Smooth muscle cell (in vitro differentiated cells): ENCODE data around the gene PLET1. TPM values are rescaled to one million over a fixed set of nuclear protein-coding genes. Genes with fewer than 3 reads are reported as not detected.
"Not testable (repeated sequence)": the region's sequence is repeated elsewhere in the genome, so short reads cannot be mapped to it uniquely, and the experiment has no call there.

Experiments
- DNase-seq: peaks from one replicate; lab custom pipeline; 2025; ENCODE audit not compliant: unreplicated experiment; lab: John Stamatoyannopoulos, UW
- H2AFZ ChIP-seq: fragments of 200-600 bp; sonication (generic); 2 replicates; pipeline ENCODE4 v1.6.0; 2016; ENCODE audit warnings: antibody characterized with exemption, low read depth, mild to moderate bottlenecking
- H3F3A ChIP-seq: fragments of 200-600 bp; sonication (generic); 2 replicates; pipeline ENCODE4 v1.6.0; 2017; ENCODE audit warnings: antibody characterized with exemption, low read depth
- H3K27ac ChIP-seq: fragments of 200-600 bp; sonication (generic); 2 replicates; pipeline ENCODE4 v1.5.1; 2016; ENCODE audit warnings: low read depth, mild to moderate bottlenecking
- H3K27me3 ChIP-seq: fragments of 200-600 bp; sonication (generic); 2 replicates; pipeline ENCODE4 v1.6.1; 2016; ENCODE audit warnings: low read depth, mild to moderate bottlenecking
- H3K36me3 ChIP-seq: fragments of 200-600 bp; sonication (generic); 2 replicates; pipeline ENCODE4 v1.5.1; 2016; ENCODE audit warnings: low read depth
- H3K4me1 ChIP-seq: fragments of 200-600 bp; sonication (generic); 2 replicates; pipeline ENCODE4 v1.5.1; 2016; ENCODE audit warnings: low read depth
- H3K4me2 ChIP-seq: fragments of 200-600 bp; sonication (generic); 2 replicates; pipeline ENCODE4 v1.6.0; 2016; ENCODE audit warnings: mild to moderate bottlenecking
- H3K4me3 ChIP-seq: fragments of 200-600 bp; sonication (generic); 2 replicates; pipeline ENCODE4 v1.5.1; 2016; ENCODE audit warnings: mild to moderate bottlenecking
- H3K79me2 ChIP-seq: fragments of 200-600 bp; sonication (generic); 2 replicates; pipeline ENCODE4 v1.6.0; 2016; ENCODE audit warnings: low read depth, mild to moderate bottlenecking
- H3K9ac ChIP-seq: fragments of 200-600 bp; sonication (generic); 2 replicates; pipeline ENCODE4 v1.6.0; 2016; ENCODE audit warnings: low read depth
- H3K9me3 ChIP-seq: fragments of 200-600 bp; sonication (generic); replicated peaks from 2 replicates; pipeline ENCODE4 v1.5.1; 2016; ENCODE audit warnings: low read depth
- H4K20me1 ChIP-seq: fragments of 200-600 bp; sonication (generic); 2 replicates; pipeline ENCODE4 v1.6.0; 2016; ENCODE audit warnings: low read depth
- WGBS: methylation state at CpG from one replicate; pipeline ENCODE4 v1.1.7; 2016; ENCODE audit warnings: low lambda C conversion rate; 5-methylcytosine and 5-hydroxymethylcytosine counted together
- polyA plus RNA-seq: library from polyadenylated mRNA; unstranded; fragments of >200 nt; fragmentation: Nextera tagmentation; extraction: Ambion mirVana; gene quantifications from 2 replicates; pipeline ENCODE4 v1.2.1, GENCODE V29; 2016
- small RNA-seq: library from RNA; depleted of rRNA; stranded (forward); fragments of <200 nt; gene quantifications from one replicate; pipeline ENCODE3, GENCODE V24; 2014
- total RNA-seq: library from RNA; depleted of rRNA; stranded (reverse); fragments of >200 nt; gene quantifications from 2 replicates; pipeline ENCODE4 v1.2.3, GENCODE V29; 2014
- TF ChIP-seq, protein P1 (sequence below): fragments of 200-600 bp; sonication (generic); IDR thresholded peaks from 2 replicates; pipeline ENCODE4 v1.5.1; 2017; ENCODE audit warnings: borderline replicate concordance, mild to moderate bottlenecking, antibody characterized with exemption; ENCODE audit not compliant: insufficient read depth, poor library complexity, severe bottlenecking

PLET1 gene
- total and polyA plus RNA-seq, 2 experiments from 2014 or later = not detected

DNA sequence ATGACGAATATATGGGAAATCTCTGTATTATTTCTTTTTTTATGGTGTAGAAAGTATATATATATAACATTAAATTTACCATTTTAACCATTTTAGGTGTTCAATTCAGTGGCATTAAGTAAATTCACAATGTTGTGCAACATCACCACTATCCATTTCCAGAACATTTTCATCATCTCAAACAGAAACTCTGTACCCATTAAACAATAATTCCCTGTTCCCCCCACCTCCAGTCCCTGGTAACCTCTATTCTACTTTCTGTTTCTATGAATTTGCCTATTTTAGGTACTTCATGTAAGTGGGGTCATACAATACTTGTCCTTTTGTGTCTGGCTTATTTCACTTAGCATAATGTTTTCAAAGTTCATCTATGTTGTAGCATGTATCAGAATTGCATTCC is 49.8 kb downstream of the PLET1 start:
- Histone ChIP-seq H3K36me3 (no peaks in the 10 kb centered on the region), H3K9me3 (no peaks in the 10 kb centered on the region), H3F3A (no peaks in the 10 kb centered on the region), H3K4me2 (no peak overlapping the region), H3K27ac (no peak overlapping the region), H4K20me1 (no peaks in the 10 kb centered on the region), H3K27me3 (peaks cover 12% of the 10 kb centered on the region), H3K4me1 (no peaks in the 10 kb centered on the region), H3K4me3 (no peak overlapping the region), H3K79me2 (no peaks in the 10 kb centered on the region), H2AFZ (no peak overlapping the region), H3K9ac (no peak overlapping the region)
- TF ChIP-seq, protein P1, sequence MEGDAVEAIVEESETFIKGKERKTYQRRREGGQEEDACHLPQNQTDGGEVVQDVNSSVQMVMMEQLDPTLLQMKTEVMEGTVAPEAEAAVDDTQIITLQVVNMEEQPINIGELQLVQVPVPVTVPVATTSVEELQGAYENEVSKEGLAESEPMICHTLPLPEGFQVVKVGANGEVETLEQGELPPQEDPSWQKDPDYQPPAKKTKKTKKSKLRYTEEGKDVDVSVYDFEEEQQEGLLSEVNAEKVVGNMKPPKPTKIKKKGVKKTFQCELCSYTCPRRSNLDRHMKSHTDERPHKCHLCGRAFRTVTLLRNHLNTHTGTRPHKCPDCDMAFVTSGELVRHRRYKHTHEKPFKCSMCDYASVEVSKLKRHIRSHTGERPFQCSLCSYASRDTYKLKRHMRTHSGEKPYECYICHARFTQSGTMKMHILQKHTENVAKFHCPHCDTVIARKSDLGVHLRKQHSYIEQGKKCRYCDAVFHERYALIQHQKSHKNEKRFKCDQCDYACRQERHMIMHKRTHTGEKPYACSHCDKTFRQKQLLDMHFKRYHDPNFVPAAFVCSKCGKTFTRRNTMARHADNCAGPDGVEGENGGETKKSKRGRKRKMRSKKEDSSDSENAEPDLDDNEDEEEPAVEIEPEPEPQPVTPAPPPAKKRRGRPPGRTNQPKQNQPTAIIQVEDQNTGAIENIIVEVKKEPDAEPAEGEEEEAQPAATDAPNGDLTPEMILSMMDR = no peak
- no peak for DNase-seq
- 56% methylated on average over 1 of the region's 1 CpG for WGBS

DNA sequence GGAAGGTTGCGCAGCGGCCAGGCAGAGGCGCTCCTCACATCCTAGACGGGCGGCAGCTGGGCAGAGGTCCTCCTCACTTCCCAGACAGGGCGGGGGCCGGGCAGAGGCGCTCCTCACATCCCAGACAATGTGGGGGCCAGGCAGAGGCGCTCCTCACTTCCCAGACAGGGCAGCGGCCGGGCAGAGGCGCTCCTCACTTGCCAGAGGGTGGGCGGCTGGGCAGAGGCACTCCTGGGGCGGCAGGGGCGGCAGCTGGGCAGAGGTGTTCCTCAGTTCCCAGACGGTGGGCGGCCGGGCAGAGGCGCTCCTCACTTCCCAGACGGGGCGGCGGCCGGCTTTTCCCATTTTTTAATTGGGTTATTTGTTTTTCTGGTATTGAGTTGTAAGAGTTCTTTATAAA is 54.6 kb downstream of the PLET1 start:
- no peaks in the 10 kb centered on the region for H3K36me3 ChIP-seq
- H3K4me2 ChIP-seq = no peak overlapping the region
- TF ChIP-seq, protein P1 = no peak
- H2AFZ ChIP-seq = no peak overlapping the region
- no peaks in the 10 kb centered on the region for H3F3A ChIP-seq
- no peaks in the 10 kb centered on the region for H3K79me2 ChIP-seq
- H3K9me3 ChIP-seq = no peaks in the 10 kb centered on the region
- H3K27ac ChIP-seq = no peak overlapping the region
- H3K4me3 ChIP-seq = no peak overlapping the region
- H3K9ac ChIP-seq = no peak overlapping the region
- no peaks in the 10 kb centered on the region for H4K20me1 ChIP-seq
- no peak for DNase-seq
- H3K27me3 ChIP-seq = peaks cover 17% of the 10 kb centered on the region
- no peaks in the 10 kb centered on the region for H3K4me1 ChIP-seq
- WGBS = 96% methylated on average over 22 of the region's 23 CpGs

DNA sequence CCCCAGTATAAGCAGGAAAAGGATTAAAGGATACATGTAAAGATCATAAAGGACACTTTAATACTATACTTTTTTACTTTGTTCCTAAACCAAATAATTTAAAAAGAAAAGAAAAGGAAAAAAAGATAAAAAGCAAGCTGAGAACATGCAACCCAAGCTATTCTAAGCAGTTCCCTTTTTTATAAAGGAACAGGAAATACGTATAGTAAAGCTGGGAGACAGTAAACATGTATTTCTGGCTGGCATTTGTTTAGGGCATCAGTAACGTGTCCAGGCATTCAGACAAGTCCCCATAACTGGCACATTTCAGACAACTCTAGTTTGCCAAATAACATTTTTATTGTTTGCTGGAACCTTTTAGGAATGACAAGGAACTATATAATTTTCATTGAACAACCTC is 60.4 kb downstream of the PLET1 start:
- no peaks in the 10 kb centered on the region for H4K20me1 ChIP-seq
- no peaks in the 10 kb centered on the region for H3K9me3 ChIP-seq
- H3K4me2 ChIP-seq = no peak overlapping the region
- H3F3A ChIP-seq = no peaks in the 10 kb centered on the region
- no peaks in the 10 kb centered on the region for H3K79me2 ChIP-seq
- no peak overlapping the region for H2AFZ ChIP-seq
- H3K4me1 ChIP-seq = no peaks in the 10 kb centered on the region
- no peak overlapping the region for H3K4me3 ChIP-seq
- peaks cover 11% of the 10 kb centered on the region for H3K27me3 ChIP-seq
- H3K36me3 ChIP-seq = no peaks in the 10 kb centered on the region
- 36% methylated on average over 2 of the region's 2 CpGs for WGBS
- no peak overlapping the region for H3K27ac ChIP-seq
- TF ChIP-seq, protein P1 = no peak
- H3K9ac ChIP-seq = no peak overlapping the region
- DNase-seq = no peak

DNA sequence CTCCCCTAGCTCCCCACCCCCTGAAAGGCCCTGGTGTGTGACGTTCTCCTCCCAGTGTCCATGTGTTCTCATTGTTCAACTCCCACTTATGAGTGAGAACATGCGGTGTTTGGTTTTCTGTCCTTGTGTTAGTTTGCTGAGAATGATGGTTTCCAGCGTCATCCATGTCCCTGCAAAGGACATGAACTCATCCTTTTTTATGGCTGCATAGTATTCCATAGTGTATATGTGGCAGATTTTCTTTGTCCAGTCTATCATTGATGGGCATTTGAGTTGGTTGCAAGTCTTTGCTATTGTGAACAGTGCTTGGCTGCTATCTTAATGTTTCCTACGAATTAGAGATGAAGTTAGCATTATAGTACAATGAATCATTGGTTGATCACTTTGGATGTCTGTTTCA is 61.6 kb downstream of the PLET1 start:
- not testable (repeated sequence) for H3K4me2 ChIP-seq, H3K79me2 ChIP-seq, H4K20me1 ChIP-seq, H3K9me3 ChIP-seq, H2AFZ ChIP-seq, H3K9ac ChIP-seq, H3F3A ChIP-seq, H3K4me3 ChIP-seq, H3K36me3 ChIP-seq, H3K4me1 ChIP-seq, DNase-seq, H3K27ac ChIP-seq
- H3K27me3 ChIP-seq = peaks cover 11% of the 10 kb centered on the region
- 88% methylated on average over 4 of the region's 4 CpGs for WGBS

Small RNA genes within 50 kb of the gene (small RNA-seq; reads per million reads assigned to genes)
- not detected for gene MRPS36P4

Other genes starting within 250 kb of the PLET1 start
- gene DLAT, start 235.5 kb downstream of the PLET1 start, total RNA-seq = 23.6 and 39.5 TPM in 2 replicates
- gene DLAT, start 235.5 kb downstream of the PLET1 start, polyA plus RNA-seq = 19.2 and 23.8 TPM in 2 replicates
- 0.18 and 1.7 TPM in 2 replicates for gene PIH1D2, start 186.8 kb downstream of the PLET1 start, total RNA-seq
- gene PIH1D2, start 186.8 kb downstream of the PLET1 start, polyA plus RNA-seq = 0.82 and 1.0 TPM in 2 replicates
- gene NKAPD1, start 186.6 kb downstream of the PLET1 start, total RNA-seq = 19.9 and 22.0 TPM in 2 replicates
- 9.2 and 16.2 TPM in 2 replicates for gene NKAPD1, start 186.6 kb downstream of the PLET1 start, polyA plus RNA-seq
- 31.9 and 55.7 TPM in 2 replicates for gene TIMM8B, start 174.1 kb downstream of the PLET1 start, total RNA-seq
- 79.8 and 87.5 TPM in 2 replicates for gene TIMM8B, start 174.1 kb downstream of the PLET1 start, polyA plus RNA-seq
- 91.6 and 120 TPM in 2 replicates for gene SDHD, start 174.0 kb downstream of the PLET1 start, total RNA-seq
- gene SDHD, start 174.0 kb downstream of the PLET1 start, polyA plus RNA-seq = 95.9 and 103 TPM in 2 replicates
- gene IL18, start 96.8 kb downstream of the PLET1 start, total RNA-seq = 3.0 TPM in 1 of 2 replicates, not detected in the other
- gene IL18, start 96.8 kb downstream of the PLET1 start, polyA plus RNA-seq = 0.33 and 0.34 TPM in 2 replicates
- gene TEX12, start 93.5 kb downstream of the PLET1 start, total RNA-seq = not detected in 2 replicates
- gene TEX12, start 93.5 kb downstream of the PLET1 start, polyA plus RNA-seq = not detected in 2 replicates
- gene BCO2, start 85.3 kb downstream of the PLET1 start, total RNA-seq = 0.13 and 1.8 TPM in 2 replicates
- gene BCO2, start 85.3 kb downstream of the PLET1 start, polyA plus RNA-seq = 0.82 and 2.0 TPM in 2 replicates
- gene PTS, start 34.4 kb downstream of the PLET1 start, total RNA-seq = 70.9 and 77.4 TPM in 2 replicates
- gene PTS, start 34.4 kb downstream of the PLET1 start, polyA plus RNA-seq = 75.4 and 102 TPM in 2 replicates